Stromal cell of bone marrow (primary cell): Measurements from ENCODE around the gene BACE2.
A peak's percentile ranks its signal among the peaks of the same experiment; 100 is the strongest.
"Not testable (repeated sequence)": the region's sequence is repeated elsewhere in the genome, so short reads cannot be mapped to it uniquely, and the experiment has no call there.

ENCODE experiments used
- DNase-seq: peaks from one replicate; pipeline ENCODE4 v3.0.0-alpha.2; 2012; ENCODE audit warnings: low read depth

Gene BACE2

GRCh38 chr21:41277846-41278245 is 109.9 kb downstream of the BACE2 start:
- no peak for DNase-seq

DNA sequence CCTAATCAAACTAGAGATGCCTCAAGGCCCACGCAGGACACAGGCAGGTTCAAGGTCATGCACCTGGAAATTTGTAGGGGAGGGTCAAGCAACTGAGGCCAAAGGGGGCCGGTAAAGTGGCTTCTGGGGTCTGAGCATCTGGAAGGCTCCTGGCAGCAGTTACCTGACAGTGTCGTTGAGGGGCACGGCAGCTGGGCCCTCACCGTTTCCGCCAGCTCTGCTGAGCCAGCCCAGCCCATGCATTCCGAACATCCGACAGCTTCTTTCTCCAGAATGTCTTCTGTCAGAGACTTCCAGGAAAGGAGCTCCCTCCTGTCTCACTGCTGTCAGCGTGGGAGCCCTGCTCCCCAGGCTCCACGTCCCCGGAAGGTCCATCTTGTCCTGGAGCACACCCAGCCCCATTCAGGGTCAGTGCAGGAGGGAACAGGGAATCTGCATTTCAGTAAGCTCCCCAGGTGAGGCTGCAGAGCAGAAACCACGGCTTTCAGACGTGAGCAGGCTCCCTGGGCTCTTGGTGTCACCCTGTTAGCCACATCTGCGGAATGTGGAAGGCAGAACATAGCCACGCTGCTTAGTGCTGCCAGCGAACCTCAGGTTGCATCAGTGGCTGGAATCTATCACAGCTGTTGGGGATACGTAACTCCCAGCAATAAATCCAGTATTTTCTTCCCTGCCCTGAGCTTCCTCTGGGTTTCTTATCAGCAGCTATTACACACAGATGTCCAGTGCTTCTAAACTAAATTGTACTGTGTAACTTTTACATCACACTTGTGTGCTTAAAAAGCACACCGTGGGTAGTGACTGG is 112.4 kb downstream of the BACE2 start:
- peak; percentile 15 for DNase-seq

DNA sequence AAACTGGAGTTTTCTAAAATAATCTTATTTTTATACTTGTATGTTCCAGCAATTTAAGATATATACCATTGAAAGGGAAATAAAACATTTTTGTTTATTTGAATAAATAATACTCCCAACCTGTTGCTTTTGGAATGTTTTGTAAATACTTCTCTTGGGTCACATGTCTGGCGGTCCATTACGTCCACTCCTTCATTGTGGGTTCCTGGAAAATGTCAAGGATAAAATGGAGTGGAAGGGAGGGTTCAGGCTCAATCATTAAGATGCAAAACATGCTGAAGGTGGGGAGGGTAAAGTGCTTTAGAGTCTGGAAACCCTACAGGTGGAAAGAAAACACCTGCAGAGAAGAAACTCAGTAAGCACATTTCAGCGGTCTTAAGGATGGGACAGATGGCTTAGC is 114.5 kb downstream of the BACE2 start:
- no peak for DNase-seq

- peak; percentile 83 for DNase-seq
Observed at GRCh38 chr21:41283211-41283818, 115.4 kb downstream of the BACE2 start.

- no peak for DNase-seq
Observed at GRCh38 chr21:41289431-41289830, 121.5 kb downstream of the BACE2 start.

DNA sequence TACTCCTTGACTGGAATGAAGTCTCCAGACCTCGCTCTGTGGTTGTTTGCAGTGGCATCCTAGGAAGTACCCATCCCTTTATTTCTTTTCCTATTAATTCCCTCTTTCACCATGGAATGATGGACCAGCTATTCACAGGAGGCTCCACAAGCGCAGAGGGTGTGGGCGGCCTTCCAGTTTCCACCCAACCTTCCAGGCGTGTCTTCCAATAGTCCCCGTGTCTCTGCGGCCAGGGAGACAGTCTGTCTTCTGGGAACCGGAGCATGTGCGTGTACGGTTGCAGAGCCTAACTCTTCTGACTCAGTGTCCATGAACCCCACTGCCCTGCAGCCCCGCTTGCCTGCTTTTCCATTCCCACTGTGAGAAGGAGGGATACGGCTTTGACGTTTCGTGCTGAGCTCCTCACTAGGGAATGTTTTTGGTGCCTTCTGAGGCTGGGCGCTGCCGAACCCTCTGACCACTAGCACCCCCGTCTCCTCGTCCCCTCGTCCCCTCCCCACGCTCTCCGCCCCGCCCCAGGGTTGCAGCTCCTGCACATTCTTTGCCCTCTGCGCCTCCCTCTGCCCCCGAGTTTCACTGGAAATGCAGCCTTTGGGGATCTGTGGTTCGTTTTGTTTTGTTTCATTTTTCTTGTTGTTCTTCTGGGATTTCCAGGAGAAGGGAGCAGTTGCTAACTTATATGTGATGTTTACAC is 122.3 kb downstream of the BACE2 start:
- peak; percentile 9 for DNase-seq

DNA sequence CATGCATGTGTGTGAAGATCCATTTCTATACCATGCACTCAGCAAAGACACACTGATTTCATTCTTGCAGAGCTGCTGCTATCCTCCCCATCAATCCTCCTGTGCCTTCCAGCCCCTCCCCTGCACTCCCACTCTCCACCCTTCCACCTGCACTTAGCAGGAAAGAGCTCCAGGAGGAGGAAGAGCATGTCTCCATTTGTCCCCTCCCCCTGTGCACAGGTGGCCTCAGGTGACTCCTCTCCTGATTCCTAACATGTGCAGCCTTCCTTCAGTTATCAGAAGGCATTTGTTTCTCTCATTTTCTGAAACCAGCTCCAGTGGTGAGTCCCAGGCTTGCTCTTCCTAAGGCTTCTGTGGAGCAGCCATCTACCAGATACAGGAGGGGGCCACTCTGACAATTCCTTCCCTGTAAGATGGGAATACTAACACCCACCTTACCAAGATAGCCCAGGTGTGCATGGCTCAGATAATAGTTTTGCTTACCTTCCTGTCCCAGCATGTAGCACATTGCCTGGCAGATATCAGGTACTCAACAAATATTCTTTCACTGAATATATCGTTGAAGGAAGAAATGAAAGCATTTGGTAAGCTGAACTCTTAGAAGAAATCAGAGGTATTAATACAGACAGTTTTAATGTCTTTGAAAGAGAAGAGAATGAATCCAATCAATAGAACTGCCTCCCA is 126.7 kb downstream of the BACE2 start:
- DNase-seq = no peak

DNA sequence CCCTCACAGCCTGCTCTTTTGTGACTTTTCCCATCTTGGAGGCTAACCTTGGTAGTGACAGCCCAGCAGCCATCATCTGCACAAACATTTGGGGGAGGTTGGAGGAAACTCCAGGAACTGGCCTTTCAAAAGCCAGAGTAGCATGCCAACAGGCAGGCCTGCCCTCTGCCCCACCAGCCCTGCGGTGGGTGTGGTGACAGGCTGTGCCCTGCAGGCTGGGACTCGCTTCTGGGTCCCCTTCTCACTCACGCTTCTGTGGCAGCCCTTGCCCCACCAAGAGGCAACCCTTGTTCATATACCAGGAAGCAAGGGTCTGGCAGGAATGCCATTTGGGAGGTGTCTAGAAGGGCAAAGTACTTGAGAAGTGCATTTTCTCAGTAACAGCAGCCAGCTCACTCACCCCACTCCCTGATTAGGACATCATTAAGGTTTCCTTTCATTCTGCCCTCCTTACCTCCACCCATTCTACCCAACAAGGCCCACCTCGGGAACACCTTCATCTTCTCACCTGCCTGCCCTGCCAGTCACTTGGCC is 127.8 kb downstream of the BACE2 start:
- no peak for DNase-seq

DNA sequence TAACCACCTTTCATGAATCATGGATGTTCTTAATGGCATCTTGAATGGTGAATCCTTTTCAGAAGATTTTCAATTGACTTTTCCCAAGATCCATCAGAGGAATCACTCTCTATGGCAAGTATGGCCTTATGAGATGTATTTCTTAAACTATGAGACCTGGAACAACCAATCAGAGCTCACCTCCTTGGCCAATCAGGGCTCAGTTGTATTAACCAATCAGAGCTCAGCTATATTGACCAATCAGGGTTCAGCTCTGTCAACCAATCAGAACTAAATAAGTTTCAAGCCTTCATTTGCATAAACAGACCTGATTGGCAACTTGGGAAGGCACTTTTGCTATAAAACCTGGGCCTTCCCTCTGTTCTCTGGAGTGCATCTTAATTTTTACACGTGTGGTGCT is 135.0 kb downstream of the BACE2 start:
- no peak for DNase-seq

- no peak for DNase-seq
Observed at GRCh38 chr21:41304068-41304720, 136.2 kb downstream of the BACE2 start.

- DNase-seq = no peak
Observed at GRCh38 chr21:41307219-41307618, 139.3 kb downstream of the BACE2 start.

GRCh38 chr21:41313285-41314164 is 145.6 kb downstream of the BACE2 start:
- DNase-seq = not testable (repeated sequence)

DNA sequence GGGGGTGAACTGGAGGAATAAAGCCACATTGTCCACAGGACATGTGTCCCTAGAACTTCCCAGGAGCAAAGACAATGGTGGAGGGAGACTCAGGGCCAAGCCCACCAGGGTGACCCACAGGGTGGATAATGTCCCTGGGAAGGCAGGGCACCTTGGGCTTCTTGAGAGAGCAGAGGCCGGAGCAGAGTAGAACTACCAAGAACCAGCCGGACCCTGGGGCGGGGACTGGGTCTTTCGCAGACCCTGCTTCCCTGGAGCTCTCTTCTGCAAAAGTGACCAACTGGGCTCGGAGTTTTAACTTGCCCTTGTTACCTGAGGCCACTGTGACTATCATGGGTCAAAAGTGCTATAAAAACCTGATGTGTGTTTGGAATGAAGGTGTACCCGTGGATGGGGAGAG is 147.8 kb downstream of the BACE2 start:
- DNase-seq = no peak

GRCh38 chr21:41316200-41317062 is 148.5 kb downstream of the BACE2 start, which contains the start of gene FAM3B:
FAM3B (plus strand) TSS chr21:41316801; CDS start chr21:41316880, 79 bp downstream.
- no peak for DNase-seq

GRCh38 chr21:41317063-41317392 is 149.1 kb downstream of the BACE2 start:
- no peak for DNase-seq

DNA sequence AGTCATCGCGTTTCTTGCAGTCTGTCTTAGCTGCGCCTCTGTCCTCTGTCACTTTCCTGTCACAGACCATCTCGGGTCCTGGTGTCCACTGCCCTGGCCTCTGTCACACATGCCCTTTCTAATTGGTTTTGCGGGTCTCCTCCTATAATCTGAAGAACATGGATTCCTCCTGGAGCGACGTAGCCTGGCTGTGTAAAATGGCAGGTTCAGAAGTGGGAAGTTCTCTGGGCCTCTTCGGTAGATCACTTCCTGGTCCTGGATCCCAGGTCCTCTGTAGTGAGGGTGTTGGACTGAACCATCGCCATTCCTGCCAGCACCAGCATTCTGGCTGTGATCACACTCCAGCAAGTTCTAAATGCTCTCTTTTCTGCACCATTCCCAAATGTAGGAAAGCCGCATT is 149.5 kb downstream of the BACE2 start:
- DNase-seq = no peak

DNA sequence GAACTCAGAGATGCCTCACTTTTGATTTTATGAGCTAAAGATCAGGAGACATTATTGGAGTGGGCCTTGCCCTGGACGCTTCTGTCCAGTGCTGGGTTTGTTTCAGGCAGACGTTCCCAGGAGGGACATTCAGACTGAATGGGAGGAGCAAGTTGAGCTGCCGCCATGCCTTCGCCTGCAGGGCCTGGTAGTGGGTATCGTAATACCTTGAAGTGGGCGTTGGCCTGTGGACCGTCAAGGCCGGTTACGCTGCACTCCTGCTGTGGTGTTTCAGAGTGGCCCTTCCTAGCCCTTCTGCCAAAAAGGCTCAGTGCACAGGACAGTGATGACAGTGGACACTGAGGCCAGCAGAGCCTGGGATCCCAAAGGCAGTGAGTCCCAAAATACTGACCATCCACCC is 150.3 kb downstream of the BACE2 start:
- no peak for DNase-seq

- no peak for DNase-seq
Observed at GRCh38 chr21:41319273-41319672, 151.3 kb downstream of the BACE2 start.

- no peak for DNase-seq
Observed at GRCh38 chr21:41321211-41321907, 153.4 kb downstream of the BACE2 start.
